IMR-90 (cell line): ENCODE measurements around the gene OGFOD3. TPM values are rescaled to one million over a fixed set of nuclear protein-coding genes. Genes with fewer than 3 reads are reported as not detected.

Source experiments
- ATAC-seq: fragments of 200-7000 bp; cut with Tn5 transposase; 2 replicates; pipeline ENCODE4 v1.9.1; 2020; ENCODE audit warnings: low read depth, mild to moderate bottlenecking, moderate library complexity
- BruUV-seq: library from RNA; stranded (reverse); fragments of 400-500 nt; replicated peaks from 2 replicates; lab custom pipeline; 2021; lab: Mats Ljungman, UMichigan
- CTCF ChIA-PET: fragments of 300-600 bp; formaldehyde crosslinking; extraction: SDS; loops from one replicate; lab custom pipeline; 2021; ENCODE audit warnings: antibody characterized with exemption; lab: Yijun Ruan, JAX
- POLR2A ChIA-PET: fragments of 300-600 bp; sonication (Branson Sonifier 250); formaldehyde crosslinking; loops from one replicate; lab custom pipeline; 2022; ENCODE audit warnings: antibody characterized with exemption; ENCODE audit not compliant: unreplicated experiment; lab: Charles Lee
- DNase-seq: peaks from one replicate; pipeline ENCODE4 v3.0.0; 2013
- H2AFZ ChIP-seq: replicated peaks from 2 replicates; pipeline ENCODE3; 2013; ENCODE audit warnings: low read length, mild to moderate bottlenecking; ENCODE audit not compliant: poor library complexity
- H2AK5ac ChIP-seq: 2 replicates; pipeline ENCODE4 v1.6.1; 2013; ENCODE audit warnings: low read depth, low read length, inconsistent platforms
- H2AK9ac ChIP-seq: replicated peaks from 2 replicates; pipeline ENCODE3; 2013; ENCODE audit warnings: mild to moderate bottlenecking, low read depth, low read length, moderate library complexity; ENCODE audit not compliant: poor library complexity
- H2BK120ac ChIP-seq: 2 replicates; pipeline ENCODE4 v1.6.1; 2013; ENCODE audit warnings: low read depth, low read length, inconsistent platforms
- H2BK15ac ChIP-seq: 3 replicates; pipeline ENCODE4 v1.6.1; 2013; ENCODE audit warnings: low read depth, low read length, inconsistent platforms
- H2BK20ac ChIP-seq: 2 replicates; pipeline ENCODE4 v1.6.1; 2013; ENCODE audit warnings: low read depth, mild to moderate bottlenecking, inconsistent platforms, low read length, moderate library complexity
- H2BK5ac ChIP-seq: 2 replicates; pipeline ENCODE4 v1.6.1; 2013; ENCODE audit warnings: mild to moderate bottlenecking, low read depth, low read length, inconsistent platforms; ENCODE audit not compliant: poor library complexity, severe bottlenecking
- H3K14ac ChIP-seq: replicated peaks from 2 replicates; pipeline ENCODE4 v1.6.1; 2013; ENCODE audit warnings: low read depth, low read length, inconsistent platforms
- H3K18ac ChIP-seq: 2 replicates; pipeline ENCODE4 v1.6.1; 2013; ENCODE audit warnings: low read depth, low read length, control low read depth
- H3K23ac ChIP-seq: 2 replicates; pipeline ENCODE4 v1.6.1; 2013; ENCODE audit warnings: low read depth, low read length, inconsistent platforms
- H3K27ac ChIP-seq: 2 replicates; pipeline ENCODE4 v1.5.1; 2013; ENCODE audit warnings: mild to moderate bottlenecking, control low read depth, low read length; ENCODE audit not compliant: insufficient read depth
- H3K27me3 ChIP-seq: 2 replicates; pipeline ENCODE4 v1.6.1; 2013; ENCODE audit warnings: low read length; ENCODE audit not compliant: control insufficient read depth, insufficient read depth
- H3K36me3 ChIP-seq: 2 replicates; pipeline ENCODE4 v1.6.1; 2013; ENCODE audit warnings: low read length, mixed read lengths; ENCODE audit not compliant: control insufficient read depth, insufficient read depth
- H3K4ac ChIP-seq: 2 replicates; pipeline ENCODE4 v1.6.1; 2013; ENCODE audit warnings: low read depth, low read length, inconsistent platforms
- H3K4me1 ChIP-seq: 2 replicates; pipeline ENCODE4 v1.6.1; 2013; ENCODE audit warnings: low read length, mixed read lengths; ENCODE audit not compliant: control insufficient read depth, insufficient read depth
- H3K4me2 ChIP-seq: 2 replicates; pipeline ENCODE4 v1.6.1; 2013; ENCODE audit warnings: low read depth, mild to moderate bottlenecking, control low read depth, low read length, moderate library complexity
- H3K4me3 ChIP-seq: 2 replicates; pipeline ENCODE4 v1.5.1; 2013; ENCODE audit warnings: low read depth, mild to moderate bottlenecking, control low read depth, low read length, moderate library complexity; ENCODE audit not compliant: insufficient read depth
- H3K56ac ChIP-seq: 2 replicates; pipeline ENCODE4 v1.6.1; 2013; ENCODE audit warnings: low read length, inconsistent platforms; ENCODE audit not compliant: insufficient read depth; ENCODE audit errors: extremely low read depth
- H3K79me1 ChIP-seq, 2 experiments: 2 replicates each; pipeline ENCODE4 v1.6.1; 2013; ENCODE audit warnings: low read length in 2 of 2, inconsistent platforms in 1 of 2, low read depth in 1 of 2
- H3K9ac ChIP-seq: 2 replicates; pipeline ENCODE4 v1.6.1; 2013; ENCODE audit warnings: low read depth, low read length, control low read depth
- H3K9me1 ChIP-seq: 2 replicates; pipeline ENCODE4 v1.6.1; 2013; ENCODE audit warnings: low read length, inconsistent platforms; ENCODE audit not compliant: insufficient read depth
- H3K9me3 ChIP-seq: 2 replicates; pipeline ENCODE4 v1.6.1; 2013; ENCODE audit warnings: low read length; ENCODE audit not compliant: control insufficient read depth, insufficient read depth
- H4K20me1 ChIP-seq: 2 replicates; pipeline ENCODE4 v1.6.1; 2013; ENCODE audit warnings: low read length, inconsistent platforms; ENCODE audit not compliant: insufficient read depth
- H4K5ac ChIP-seq: 2 replicates; pipeline ENCODE4 v1.6.1; 2013; ENCODE audit warnings: mild to moderate bottlenecking, low read depth, low read length, control low read depth
- H4K8ac ChIP-seq, 2 experiments: 2 replicates each; pipeline ENCODE4 v1.6.1; 2013; ENCODE audit warnings: low read depth in 2 of 2, low read length in 2 of 2, control low read depth in 1 of 2, inconsistent platforms in 1 of 2
- H4K91ac ChIP-seq: 2 replicates; pipeline ENCODE4 v1.6.1; 2013; ENCODE audit warnings: low read depth, low read length, inconsistent platforms; ENCODE audit not compliant: insufficient read depth
- CHD1 ChIP-seq: IDR thresholded peaks from 2 replicates; pipeline ENCODE4 v1.6.1; 2012; ENCODE audit warnings: low read depth, low read length, improper control_type of control experiment
- NFE2L2 ChIP-seq: fragments of 150-350 bp; IDR thresholded peaks from 2 replicates; pipeline ENCODE4 v1.6.1; 2016; ENCODE audit warnings: low read depth, mild to moderate bottlenecking, low read length
- POLR2A ChIP-seq: IDR thresholded peaks from 2 replicates; pipeline ENCODE4 v1.6.1; 2012; ENCODE audit warnings: mild to moderate bottlenecking, low read depth, low read length
- RCOR1 ChIP-seq: IDR thresholded peaks from 2 replicates; pipeline ENCODE4 v1.6.1; 2012; ENCODE audit warnings: mild to moderate bottlenecking, low read length, improper control_type of control experiment; ENCODE audit not compliant: insufficient replicate concordance
- WGBS, 2 experiments: methylation state at CpG; one replicate each; pipeline versions ENCODE4 v1.1.5 to v1.1.7; 2013; ENCODE audit warnings: missing lambda C conversion rate in 2 of 2; ENCODE audit not compliant: insufficient read length in 1 of 2; ENCODE audit errors: extremely low coverage in 2 of 2; 5-methylcytosine and 5-hydroxymethylcytosine counted together
- dilution Hi-C: fragments of 300-500 bp; cut with HindIII; formaldehyde crosslinking; loops from one replicate; pipeline ENCODE4 v1.14.3; 2018; ENCODE audit warnings: low sequenced_read_pairs; ENCODE audit not compliant: unreplicated experiment
- in situ Hi-C: fragments of 300-500 bp; cut with MboI; formaldehyde crosslinking; loops from 3 replicates; pipeline ENCODE4 v1.14.3; 2019; ENCODE audit warnings: low sequenced_read_pairs, inconsistent platforms, mixed read lengths
- intact Hi-C: fragments of 100-400 bp; cut with micrococcal nuclease; formaldehyde crosslinking; loops from 2 replicates; pipeline ENCODE4 v1.10.0; 2022
- polyA plus RNA-seq, 3 experiments: library from polyadenylated mRNA; depleted of rRNA; stranded (reverse); fragments of >200 nt; gene quantifications; 2 replicates each; pipeline ENCODE4 v1.2.3, GENCODE V29; 2012; ENCODE audit warnings: low replicate concordance in 1 of 3
- total RNA-seq: library from RNA; depleted of rRNA; stranded (reverse); fragments of >200 nt; gene quantifications from 2 replicates; pipeline ENCODE4 v1.2.3, GENCODE V29; 2012

Gene OGFOD3
- total and polyA plus RNA-seq, 2 of the 4 experiments (the other 2 are of a cell fraction): 25.3 to 33.4 TPM

DNA sequence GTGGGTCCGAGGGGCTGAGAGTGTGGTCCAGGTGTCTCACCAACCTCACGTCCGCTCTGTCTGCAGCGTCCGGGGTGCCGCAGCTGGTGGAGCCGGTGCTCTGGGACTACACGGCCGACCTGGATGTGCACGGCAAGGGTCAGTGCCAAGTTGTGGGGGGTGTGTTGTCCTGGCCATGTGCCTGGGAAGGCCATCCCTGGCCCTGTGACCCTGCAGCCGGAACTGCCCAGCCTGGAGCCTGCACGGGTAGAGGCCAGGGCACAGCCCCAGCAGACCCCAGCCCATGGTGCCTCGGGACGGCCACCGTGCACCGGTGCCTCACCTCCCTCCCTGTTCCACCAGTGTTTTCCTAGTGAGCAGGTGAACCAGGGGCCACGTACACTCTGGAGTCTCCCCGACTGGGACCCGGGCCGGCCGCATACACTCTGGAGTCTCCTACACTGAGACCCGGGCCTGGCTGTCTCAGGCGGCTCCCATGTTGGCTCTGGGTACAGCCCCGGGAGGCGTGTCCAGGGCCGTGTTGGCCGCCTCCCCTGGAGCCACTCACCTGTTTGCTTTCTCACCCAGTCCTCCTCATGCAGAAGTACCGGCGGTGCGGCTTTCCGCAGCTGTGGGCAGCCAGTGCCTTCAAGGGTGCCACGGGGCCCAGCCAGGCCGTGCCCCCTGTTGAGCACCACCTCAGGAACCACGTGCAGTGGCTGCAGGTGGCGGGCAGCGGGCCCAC lies 18.4 kb upstream of the OGFOD3 start:
- H4K20me1 ChIP-seq: peaks cover 9% of the 10 kb centered on the region; the same call in 1 of the 2 replicates
- H3K4me2 ChIP-seq: no peak overlapping the region
- no peak overlapping the region for H4K91ac ChIP-seq
- H3K4ac ChIP-seq: no peak overlapping the region
- H2BK15ac ChIP-seq: no peak overlapping the region
- H3K23ac ChIP-seq: no peak overlapping the region
- H3K9ac ChIP-seq: no peak overlapping the region
- TF ChIP-seq POLR2A (no peak), RCOR1 (no peak), NFE2L2 (no peak), CHD1 (no peak)
- no peak overlapping the region for H3K4me3 ChIP-seq
- WGBS, 2 experiments: 96% methylated on average over 12 of the region's 36 CpGs; no CpG with 5 or more reads in 1 of the 2 experiments
- H2BK120ac ChIP-seq: no peak overlapping the region
- H3K9me3 ChIP-seq: no peaks in the 10 kb centered on the region
- no peak overlapping the region for H4K5ac ChIP-seq
- H2BK20ac ChIP-seq: no peak overlapping the region
- in situ Hi-C loops: no loop called here
- peak overlapping the region; percentile 16 for H2AK9ac ChIP-seq
- H3K14ac ChIP-seq: no peak overlapping the region
- ChIA-PET CTCF (no interaction called here), POLR2A (no interaction called here)
- H3K9me1 ChIP-seq: no peaks in the 10 kb centered on the region; the same call in 1 of the 2 replicates
- H2AK5ac ChIP-seq: no peak overlapping the region
- dilution Hi-C loops: no loop called here
- DNase-seq (no peak), ATAC-seq (no peak)
- peaks cover 5% of the 10 kb centered on the region for H3K36me3 ChIP-seq
- no peak overlapping the region for H2BK5ac ChIP-seq
- no peak overlapping the region for H2AFZ ChIP-seq
- no peaks in the 10 kb centered on the region for H3K79me1 ChIP-seq
- no TSS peak for BruUV-seq
- H3K4me1 ChIP-seq: peaks cover 3% of the 10 kb centered on the region
- H4K8ac ChIP-seq: no peak overlapping the region
- no peak overlapping the region for H3K27ac ChIP-seq
- H3K27me3 ChIP-seq: no peaks in the 10 kb centered on the region
- intact Hi-C loops: no loop called here
- H3K56ac ChIP-seq: no peak overlapping the region
- H3K18ac ChIP-seq: no peak overlapping the region
